Neural cell (in vitro differentiated cells): Measurements from ENCODE around the gene PLCXD3. TPM values are rescaled to one million over a fixed set of nuclear protein-coding genes. Genes with fewer than 3 reads are reported as not detected.

ENCODE experiments used
- H2AFZ ChIP-seq: fragments of 200-600, 300-800 bp; sonication (generic), shearing (Covaris generic); 2 replicates; pipeline ENCODE4 v1.6.0; 2014; ENCODE audit warnings: low read depth, mild to moderate bottlenecking, antibody characterized with exemption, low read length, moderate library complexity
- H3F3A ChIP-seq: fragments of 200-600 bp; shearing (Covaris generic); 2 replicates; pipeline ENCODE4 v1.6.1; 2016; ENCODE audit warnings: mild to moderate bottlenecking, moderate library complexity, mixed read lengths, antibody characterized with exemption, low read length; ENCODE audit not compliant: insufficient read depth, poor library complexity, severe bottlenecking
- H3K27ac ChIP-seq: fragments of 200-600, 300-800 bp; sonication (generic), shearing (Covaris generic); 2 replicates; pipeline ENCODE4 v1.5.1; 2014; ENCODE audit warnings: mild to moderate bottlenecking, low read length, moderate library complexity
- H3K27me3 ChIP-seq: fragments of 300-800, 200-600 bp; sonication (generic), shearing (Covaris generic); 2 replicates; pipeline ENCODE4 v1.6.0; 2014; ENCODE audit warnings: mild to moderate bottlenecking, low read depth, low read length, moderate library complexity; ENCODE audit not compliant: insufficient read depth
- H3K36me3 ChIP-seq: fragments of 300-800, 200-600 bp; sonication (generic), shearing (Covaris generic); 2 replicates; pipeline ENCODE4 v1.5.1; 2014; ENCODE audit warnings: mild to moderate bottlenecking, antibody characterized with exemption, low read length, moderate library complexity; ENCODE audit not compliant: insufficient read depth
- H3K4me2 ChIP-seq: fragments of 300-800, 200-600 bp; sonication (generic), shearing (Covaris generic); 2 replicates; pipeline ENCODE4 v1.6.0; 2014; ENCODE audit warnings: mild to moderate bottlenecking, low read length
- H3K4me3 ChIP-seq: fragments of 300-800, 200-600 bp; sonication (generic), shearing (Covaris generic); 2 replicates; pipeline ENCODE4 v1.5.1; 2014; ENCODE audit warnings: mild to moderate bottlenecking, low read length, moderate library complexity
- H3K79me2 ChIP-seq: fragments of 200-600 bp; shearing (Covaris generic); replicated peaks from 2 replicates; pipeline ENCODE4 v1.6.0; 2014; ENCODE audit warnings: mild to moderate bottlenecking, low read length, moderate library complexity; ENCODE audit not compliant: insufficient read depth
- H3K9ac ChIP-seq: fragments of 300-800, 200-600 bp; sonication (generic), shearing (Covaris generic); 2 replicates; pipeline ENCODE4 v1.6.1; 2016; ENCODE audit warnings: mild to moderate bottlenecking, low read length, mixed read lengths
- H3K9me2 ChIP-seq: fragments of 200-600 bp; shearing (Covaris generic); 2 replicates; pipeline ENCODE4 v1.6.1; 2016; ENCODE audit warnings: mild to moderate bottlenecking, low read length, mixed read lengths; ENCODE audit not compliant: insufficient read depth
- H3K9me3 ChIP-seq: fragments of 200-600, 300-800 bp; sonication (generic), shearing (Covaris generic); 2 replicates; pipeline ENCODE4 v1.6.1; 2016; ENCODE audit warnings: mild to moderate bottlenecking, mixed run types, low read length, moderate library complexity, mixed read lengths
- H4K20me1 ChIP-seq: fragments of 200-600 bp; shearing (Covaris generic); 2 replicates; pipeline ENCODE4 v1.6.1; 2016; ENCODE audit warnings: mild to moderate bottlenecking, mixed run types; ENCODE audit not compliant: insufficient read depth
- EP300 ChIP-seq: fragments of 450-650 bp; conservative IDR thresholded peaks from 2 replicates; pipeline ENCODE4 v1.6.1; 2014; ENCODE audit warnings: antibody characterized with exemption, mild to moderate bottlenecking, moderate library complexity; ENCODE audit not compliant: poor library complexity, severe bottlenecking
- EZH2 ChIP-seq: fragments of 200-600, 300-800 bp; shearing (Covaris generic), sonication (generic); IDR thresholded peaks from 2 replicates; pipeline ENCODE4 v1.6.1; 2014; ENCODE audit warnings: antibody characterized with exemption, low read length, borderline replicate concordance, mild to moderate bottlenecking; ENCODE audit not compliant: insufficient read depth, poor library complexity, severe bottlenecking
- MXI1 ChIP-seq: fragments of 450-650 bp; conservative IDR thresholded peaks from 2 replicates; pipeline ENCODE4 v1.6.1; 2014; ENCODE audit warnings: antibody characterized with exemption, mild to moderate bottlenecking; ENCODE audit not compliant: poor library complexity, severe bottlenecking
- POLR2AphosphoS5 ChIP-seq: IDR thresholded peaks from 2 replicates; pipeline ENCODE4 v1.6.1; 2012
- RAD21 ChIP-seq: fragments of 450-650 bp; conservative IDR thresholded peaks from 2 replicates; pipeline ENCODE4 v1.6.1; 2014; ENCODE audit warnings: antibody characterized with exemption, mild to moderate bottlenecking, moderate library complexity
- REST ChIP-seq: IDR thresholded peaks from 2 replicates; pipeline ENCODE4 v1.6.1; 2012; ENCODE audit warnings: borderline replicate concordance
- SMC3 ChIP-seq: fragments of 450-650 bp; conservative IDR thresholded peaks from 2 replicates; pipeline ENCODE4 v1.6.1; 2014; ENCODE audit warnings: antibody characterized with exemption, mild to moderate bottlenecking, moderate library complexity; ENCODE audit not compliant: poor library complexity
- TAF1 ChIP-seq: IDR thresholded peaks from 2 replicates; pipeline ENCODE4 v1.6.1; 2012; ENCODE audit warnings: low read depth
- polyA plus RNA-seq: library from polyadenylated mRNA; depleted of rRNA; stranded (reverse); fragments of >200 nt; gene quantifications from 2 replicates; pipeline ENCODE4 v1.2.3, GENCODE V29; 2014
- TF ChIP-seq, protein P1 (sequence below): fragments of 450-650 bp; IDR thresholded peaks from 2 replicates; pipeline ENCODE4 v1.5.1; 2014; ENCODE audit warnings: antibody characterized with exemption, mild to moderate bottlenecking, moderate library complexity; ENCODE audit not compliant: poor library complexity, severe bottlenecking

The PLCXD3 gene
- polyA plus RNA-seq, 1 donor from 2014 or later, result 6.6 TPM

GRCh38 chr5:41413074-41413473, 97.3 kb downstream of the PLCXD3 start:
- Histone ChIP-seq H3K9me2 (peaks cover 3% of the 10 kb centered on the region), H2AFZ (no peak overlapping the region), H3K36me3 (no peaks in the 10 kb centered on the region), H3K9me3 (no peaks in the 10 kb centered on the region), H3K4me3 (no peak overlapping the region), H3F3A (no peaks in the 10 kb centered on the region), H3K4me2 (no peak overlapping the region), H3K27ac (no peak overlapping the region), H3K79me2 (no peaks in the 10 kb centered on the region), H3K27me3 (no peaks in the 10 kb centered on the region), H3K9ac (no peak overlapping the region), H4K20me1 (no peaks in the 10 kb centered on the region)
- TF ChIP-seq MXI1 (no peak), REST (no peak), RAD21 (no peak), EP300 (no peak), EZH2 (no peak), TAF1 (no peak), POLR2AphosphoS5 (no peak), SMC3 (no peak)
- TF ChIP-seq, protein P1, sequence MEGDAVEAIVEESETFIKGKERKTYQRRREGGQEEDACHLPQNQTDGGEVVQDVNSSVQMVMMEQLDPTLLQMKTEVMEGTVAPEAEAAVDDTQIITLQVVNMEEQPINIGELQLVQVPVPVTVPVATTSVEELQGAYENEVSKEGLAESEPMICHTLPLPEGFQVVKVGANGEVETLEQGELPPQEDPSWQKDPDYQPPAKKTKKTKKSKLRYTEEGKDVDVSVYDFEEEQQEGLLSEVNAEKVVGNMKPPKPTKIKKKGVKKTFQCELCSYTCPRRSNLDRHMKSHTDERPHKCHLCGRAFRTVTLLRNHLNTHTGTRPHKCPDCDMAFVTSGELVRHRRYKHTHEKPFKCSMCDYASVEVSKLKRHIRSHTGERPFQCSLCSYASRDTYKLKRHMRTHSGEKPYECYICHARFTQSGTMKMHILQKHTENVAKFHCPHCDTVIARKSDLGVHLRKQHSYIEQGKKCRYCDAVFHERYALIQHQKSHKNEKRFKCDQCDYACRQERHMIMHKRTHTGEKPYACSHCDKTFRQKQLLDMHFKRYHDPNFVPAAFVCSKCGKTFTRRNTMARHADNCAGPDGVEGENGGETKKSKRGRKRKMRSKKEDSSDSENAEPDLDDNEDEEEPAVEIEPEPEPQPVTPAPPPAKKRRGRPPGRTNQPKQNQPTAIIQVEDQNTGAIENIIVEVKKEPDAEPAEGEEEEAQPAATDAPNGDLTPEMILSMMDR, result no peak

- no peaks in the 10 kb centered on the region for H3K79me2 ChIP-seq
- H3K27me3 ChIP-seq, result no peaks in the 10 kb centered on the region
- TF ChIP-seq, protein P1, result no peak
- TF ChIP-seq REST (no peak), EP300 (no peak), POLR2AphosphoS5 (no peak), MXI1 (no peak), EZH2 (no peak), TAF1 (no peak), RAD21 (no peak), SMC3 (no peak)
- no peaks in the 10 kb centered on the region for H3K36me3 ChIP-seq
- no peaks in the 10 kb centered on the region for H3K9me3 ChIP-seq
- no peak overlapping the region for H3K9ac ChIP-seq
- peaks cover 3% of the 10 kb centered on the region for H3K9me2 ChIP-seq
- no peak overlapping the region for H3K4me2 ChIP-seq
- H3K4me3 ChIP-seq, result no peak overlapping the region
- H2AFZ ChIP-seq, result no peak overlapping the region
- H4K20me1 ChIP-seq, result no peaks in the 10 kb centered on the region
- no peak overlapping the region for H3K27ac ChIP-seq
- no peaks in the 10 kb centered on the region for H3F3A ChIP-seq
Observed at GRCh38 chr5:41412496-41412895, 97.9 kb downstream of the PLCXD3 start.
